NCI-H1092 treated with DMSO at 0.1 percent for 48 hours (cell line): Measurements from ENCODE around the gene CISD1.
"Not testable (repeated sequence)": the region's sequence is repeated elsewhere in the genome, so short reads cannot be mapped to it uniquely, and the experiment has no call there.

ENCODE experiments used
- DNase-seq: peaks from one replicate; lab custom pipeline; 2025; lab: John Stamatoyannopoulos, UW

Gene CISD1

GRCh38 chr10:58268946-58269781 lies at the start of gene CISD1:
Gene CISD1 (plus strand): TSS chr10:58269162. CDS start chr10:58269274, 112 bp downstream.
- peak; percentile 97 for DNase-seq

- DNase-seq: no peak
Measured at GRCh38 chr10:58219875-58220274, 49.1 kb upstream of the CISD1 start.

- no peak for DNase-seq
Measured at GRCh38 chr10:58220769-58221451, 48.1 kb upstream of the CISD1 start.

GRCh38 chr10:58225654-58226053 lies 43.3 kb upstream of the CISD1 start:
- no peak for DNase-seq

- DNase-seq: not testable (repeated sequence)
Measured at GRCh38 chr10:58229856-58230255, 39.1 kb upstream of the CISD1 start.

GRCh38 chr10:58237014-58237834 lies 31.7 kb upstream of the CISD1 start:
- DNase-seq: no peak

GRCh38 chr10:58239561-58240169 lies 29.3 kb upstream of the CISD1 start:
- DNase-seq: no peak

GRCh38 chr10:58240531-58240930 lies 28.4 kb upstream of the CISD1 start:
- no peak for DNase-seq

GRCh38 chr10:58241346-58241745 lies 27.6 kb upstream of the CISD1 start:
- no peak for DNase-seq

- DNase-seq: no peak
Measured at GRCh38 chr10:58243269-58243668, 25.7 kb upstream of the CISD1 start.

GRCh38 chr10:58243801-58244200 lies 25.2 kb upstream of the CISD1 start:
- DNase-seq: not testable (repeated sequence)

- not testable (repeated sequence) for DNase-seq
Measured at GRCh38 chr10:58244242-58244641, 24.7 kb upstream of the CISD1 start.

- not testable (repeated sequence) for DNase-seq
Measured at GRCh38 chr10:58244666-58245065, 24.3 kb upstream of the CISD1 start.

GRCh38 chr10:58253184-58253583 lies 15.8 kb upstream of the CISD1 start:
- no peak for DNase-seq

- no peak for DNase-seq
Measured at GRCh38 chr10:58254644-58255043, 14.3 kb upstream of the CISD1 start.

GRCh38 chr10:58256013-58256780 lies 12.8 kb upstream of the CISD1 start:
- not testable (repeated sequence) for DNase-seq

- no peak for DNase-seq
Measured at GRCh38 chr10:58258977-58259692, 9.8 kb upstream of the CISD1 start.

- no peak for DNase-seq
Measured at GRCh38 chr10:58260334-58260733, 8.6 kb upstream of the CISD1 start.

- no peak for DNase-seq
Measured at GRCh38 chr10:58262766-58263165, 6.2 kb upstream of the CISD1 start.

- no peak for DNase-seq
Measured at GRCh38 chr10:58264780-58265179, 4.2 kb upstream of the CISD1 start.

- no peak for DNase-seq
Measured at GRCh38 chr10:58265249-58265648, 3.7 kb upstream of the CISD1 start.
